GM12878 (cell line): ENCODE measurements around the gene WDR64. TPM values are rescaled to one million over a fixed set of nuclear protein-coding genes. Genes with fewer than 3 reads are reported as not detected.

ENCODE experiments used
- ATAC-seq: fragments of 200-7000 bp; cut with Tn5 transposase; 3 replicates; pipeline ENCODE4 v1.9.1; 2020; ENCODE audit warnings: mild to moderate bottlenecking, moderate library complexity
- BruUV-seq: library from RNA; stranded (reverse); fragments of 400-500 nt; replicated peaks from 2 replicates; lab custom pipeline; 2021; lab: Mats Ljungman, UMichigan
- CTCF ChIA-PET: fragments of 300-600 bp; sonication (Branson Sonifier 250); formaldehyde crosslinking; extraction: SDS; loops from one replicate; lab custom pipeline; 2021; ENCODE audit warnings: inconsistent platforms; lab: Yijun Ruan, JAX
- POLR2A ChIA-PET: fragments of 350-600 bp; formaldehyde crosslinking; extraction: SDS; loops from one replicate; lab custom pipeline; 2021; ENCODE audit warnings: inconsistent platforms; lab: Charles Lee
- RAD21 ChIA-PET: fragments of 300-600 bp; sonication (Branson Sonifier 250); formaldehyde crosslinking; loops from one replicate; lab custom pipeline; 2023; ENCODE audit warnings: antibody characterized with exemption; ENCODE audit not compliant: unreplicated experiment; lab: Charles Lee
- SMC1A ChIA-PET: fragments of 300-600 bp; sonication (Branson Sonifier 250); formaldehyde crosslinking; loops from one replicate; lab custom pipeline; 2023; ENCODE audit not compliant: unreplicated experiment, uncharacterized antibody; lab: Charles Lee
- DNase-seq: peaks from one replicate; pipeline ENCODE4 v3.0.0-alpha.2; 2011; ENCODE audit warnings: low read depth, low spot score
- FAIRE-seq: peaks from 3 replicates; lab custom pipeline; 2011; peaks lifted over from hg19 to GRCh38; lab: Jason Lieb, UNC
- H2AFZ ChIP-seq: 2 replicates; pipeline ENCODE4 v1.6.0; 2011; ENCODE audit warnings: low read depth, low read length, control low read depth; ENCODE audit not compliant: control insufficient read depth
- H3K27ac ChIP-seq: 2 replicates; pipeline ENCODE4 v1.5.1; 2011; ENCODE audit warnings: control low read depth; ENCODE audit not compliant: control insufficient read depth, insufficient read depth
- H3K27me3 ChIP-seq, 2 experiments: replicated peaks in 1 of 2; 2 replicates each; pipeline versions ENCODE4 v1.6.0 to v1.6.1; 2011; ENCODE audit warnings: low read length in 1 of 2; ENCODE audit not compliant: control insufficient read depth in 2 of 2, insufficient read depth in 2 of 2
- H3K36me3 ChIP-seq, 2 experiments: 2 replicates each; pipeline ENCODE4 v1.5.1; 2011; ENCODE audit warnings: low read length in 1 of 2; ENCODE audit not compliant: control insufficient read depth in 2 of 2, insufficient read depth in 2 of 2
- H3K4me1 ChIP-seq: 2 replicates; pipeline ENCODE4 v1.6.1; 2011; ENCODE audit warnings: mild to moderate bottlenecking, low read length, moderate library complexity, mixed read lengths; ENCODE audit not compliant: control insufficient read depth, insufficient read depth
- H3K4me2 ChIP-seq: 2 replicates; pipeline ENCODE4 v1.6.0; 2011; ENCODE audit warnings: control low read depth; ENCODE audit not compliant: control insufficient read depth, insufficient read depth
- H3K4me3 ChIP-seq: fragments of 200-600 bp; sonication (generic); 2 replicates; pipeline ENCODE4 v1.5.1; 2016
- H3K79me2 ChIP-seq: 2 replicates; pipeline ENCODE4 v1.6.0; 2011; ENCODE audit warnings: low read length; ENCODE audit not compliant: control insufficient read depth, insufficient read depth
- H3K9ac ChIP-seq: 2 replicates; pipeline ENCODE4 v1.8.0; 2011; ENCODE audit warnings: low read length, control low read depth, mixed read lengths; ENCODE audit not compliant: control insufficient read depth, insufficient read depth
- H3K9me3 ChIP-seq: replicated peaks from 3 replicates; pipeline ENCODE4 v1.5.1; 2011; ENCODE audit warnings: mild to moderate bottlenecking, low read length; ENCODE audit not compliant: control insufficient read depth, insufficient read depth
- H4K20me1 ChIP-seq: 2 replicates; pipeline ENCODE4 v1.6.0; 2011; ENCODE audit not compliant: control insufficient read depth, insufficient read depth
- CHD1 ChIP-seq: IDR thresholded peaks from 2 replicates; pipeline ENCODE4 v1.6.1; 2012; ENCODE audit warnings: low read depth, low read length, improper control_type of control experiment
- CTCF ChIP-seq, 3 experiments: IDR thresholded peaks in 2 of 3; conservative IDR thresholded peaks in 1 of 3; 2 replicates each; pipeline ENCODE4 v1.5.1; 2011; ENCODE audit warnings: low read depth in 3 of 3, low read length in 3 of 3, mild to moderate bottlenecking in 3 of 3, control low read depth in 2 of 3, moderate library complexity in 2 of 3, inconsistent platforms in 1 of 3, mixed read lengths in 1 of 3; ENCODE audit not compliant: control insufficient read depth in 2 of 3, insufficient read depth in 1 of 3; ENCODE audit errors: extremely low read depth in 1 of 3
- E2F4 ChIP-seq: IDR thresholded peaks from 2 replicates; pipeline ENCODE4 v1.6.1; 2012; ENCODE audit warnings: low read depth, low read length, improper control_type of control experiment
- EED ChIP-seq: sonication (generic); IDR thresholded peaks from 2 replicates; pipeline ENCODE4 v1.6.1; 2016; ENCODE audit warnings: antibody characterized with exemption, low read depth
- IKZF2 ChIP-seq, 2 experiments: fragments of 450-650 bp; IDR thresholded peaks; 2 replicates each; pipeline ENCODE4 v1.6.1; 2017; ENCODE audit warnings: mild to moderate bottlenecking in 2 of 2, moderate library complexity in 2 of 2
- KAT2A ChIP-seq: conservative IDR thresholded peaks from 2 replicates; pipeline ENCODE4 v1.6.1; 2011; ENCODE audit warnings: low read depth, low read length; ENCODE audit not compliant: control insufficient read depth
- KLF5 ChIP-seq: fragments of 450-650 bp; IDR thresholded peaks from 2 replicates; pipeline ENCODE4 v1.6.1; 2014; ENCODE audit warnings: mild to moderate bottlenecking; ENCODE audit not compliant: partially characterized antibody
- MEF2A ChIP-seq: IDR thresholded peaks from 2 replicates; pipeline ENCODE4 v1.6.1; 2011; ENCODE audit warnings: low read depth, mild to moderate bottlenecking, low read length, moderate library complexity; ENCODE audit not compliant: insufficient read depth
- MTA3 ChIP-seq: IDR thresholded peaks from 2 replicates; pipeline ENCODE4 v1.6.1; 2012; ENCODE audit warnings: low read length, inconsistent platforms, borderline replicate concordance
- NR2F1 ChIP-seq: fragments of 450-650 bp; conservative IDR thresholded peaks from 2 replicates; pipeline ENCODE4 v1.6.1; 2017; ENCODE audit warnings: mild to moderate bottlenecking
- PAX8 ChIP-seq: fragments of 450-650 bp; IDR thresholded peaks from 2 replicates; pipeline ENCODE4 v1.6.1; 2017; ENCODE audit warnings: mild to moderate bottlenecking, moderate library complexity
- RBBP5 ChIP-seq: fragments of 200-600 bp; sonication (generic); conservative IDR thresholded peaks from 2 replicates; pipeline ENCODE4 v1.6.1; 2016
- SUZ12 ChIP-seq: fragments of 200-600 bp; sonication (generic); IDR thresholded peaks from one replicate; pipeline ENCODE4 v1.6.1; 2018; ENCODE audit warnings: antibody characterized with exemption, mild to moderate bottlenecking; ENCODE audit not compliant: unreplicated experiment
- ZNF384 ChIP-seq: IDR thresholded peaks from 2 replicates; pipeline ENCODE4 v1.6.1; 2012; ENCODE audit warnings: low read depth, mild to moderate bottlenecking, low read length, improper control_type of control experiment, borderline replicate concordance
- WGBS: methylation state at CpG from one replicate; pipeline ENCODE4 v1.1.6; 2016; ENCODE audit warnings: low lambda C conversion rate; ENCODE audit not compliant: insufficient replicate concordance, insufficient coverage; ENCODE audit errors: missing lambda C conversion rate; 5-methylcytosine and 5-hydroxymethylcytosine counted together
- in situ Hi-C: fragments of 300-500 bp; cut with MboI; formaldehyde crosslinking; loops from 9 replicates; pipeline ENCODE4 v1.14.3; 2018; ENCODE audit warnings: mixed read lengths
- intact Hi-C: fragments of 100-400 bp; cut with micrococcal nuclease; formaldehyde crosslinking; loops from one replicate; pipeline ENCODE4 v1.14.2; 2022; ENCODE audit not compliant: unreplicated experiment
- polyA plus RNA-seq, 11 experiments: library from polyadenylated mRNA; depleted of rRNA in 4 of 11; unstranded in 6 of 11; stranded (reverse) in 5 of 11; fragments of >200 nt; fragmentation: Nextera tagmentation in 4 of 11; fragmentation: Illumina TruSeq in 1 of 11; extraction: Ambion mirVana in 4 of 11; extraction: Trizol in 1 of 11; gene quantifications; 1 replicate in 1 of 11; 2 replicates in 10 of 11; pipeline versions ENCODE4 v1.2.1 to v1.2.3, GENCODE V29; 2011 to 2016; ENCODE audit warnings: inconsistent platforms in 2 of 11, missing spikeins in 2 of 11, low read depth in 1 of 11
- total RNA-seq, 4 experiments: library from RNA; depleted of rRNA in 3 of 4; stranded (reverse); fragments of >200 nt in 3 of 4; fragmentation: Illumina TruSeq in 1 of 4; extraction: Trizol in 1 of 4; gene quantifications; 2 replicates each; pipeline versions ENCODE4 v1.2.1 to v1.2.3, GENCODE V29; 2013 to 2021
- TF ChIP-seq, protein P1 (sequence below): fragments of 450-650 bp; formaldehyde crosslinking; IDR thresholded peaks from 2 replicates; pipeline ENCODE4 v1.4.0; 2022; ENCODE audit warnings: mild to moderate bottlenecking, moderate library complexity
- TF ChIP-seq, protein P2 (sequence below): fragments of 150-350 bp; IDR thresholded peaks from 2 replicates; pipeline ENCODE4 v1.6.1; 2016; ENCODE audit warnings: low read depth, low read length

The WDR64 gene
- total and polyA plus RNA-seq, 10 of the 15 experiments (the other 5 are each of a cell fraction or from before 2014, with no cell fraction given), result 0.01 TPM; not detected in 9

GRCh38 chr1:241678536-241678935, 26.5 kb downstream of the WDR64 start:
- Histone ChIP-seq H3K27me3 (no peaks in the 10 kb centered on the region), H3K36me3 (no peaks in the 10 kb centered on the region), H3K4me1 (peaks cover 4% of the 10 kb centered on the region; the same call in 1 of the 2 replicates), H3K27ac (no peak overlapping the region), H3K4me2 (no peak overlapping the region), H3K79me2 (no peaks in the 10 kb centered on the region), H3K9me3 (no peaks in the 10 kb centered on the region), H3K4me3 (no peak overlapping the region), H2AFZ (no peak overlapping the region), H4K20me1 (no peaks in the 10 kb centered on the region), H3K9ac (no peak overlapping the region)
- no TSS peak for BruUV-seq
- RAD21 ChIA-PET, result no interaction called here
- CTCF ChIA-PET, result no interaction called here
- 40% methylated on average over 2 of the region's 2 CpGs for WGBS
- in situ Hi-C loops, result no loop called here
- intact Hi-C loops, result no loop called here
- no peak for DNase-seq
- TF ChIP-seq CTCF (IDR thresholded peaks at IDR 0.05 in 2 of 3, conservative IDR thresholded peaks at IDR 0.05 in 1 of 3; ENCODE audit: control insufficient read depth in 2 of 3, extremely low read depth in 1 of 3, insufficient read depth in 1 of 3, low read depth in 3 of 3, low read length in 3 of 3) (no peak), MTA3 (no peak), RBBP5 (no peak), KLF5 (no peak), E2F4 (no peak), EED (no peak), CHD1 (no peak), SUZ12 (no peak), KAT2A (no peak), PAX8 (no peak), MEF2A (no peak), ZNF384 (no peak), NR2F1 (no peak), IKZF2 (IDR thresholded peaks at IDR 0.05) (no peak)
- TF ChIP-seq, protein P1, sequence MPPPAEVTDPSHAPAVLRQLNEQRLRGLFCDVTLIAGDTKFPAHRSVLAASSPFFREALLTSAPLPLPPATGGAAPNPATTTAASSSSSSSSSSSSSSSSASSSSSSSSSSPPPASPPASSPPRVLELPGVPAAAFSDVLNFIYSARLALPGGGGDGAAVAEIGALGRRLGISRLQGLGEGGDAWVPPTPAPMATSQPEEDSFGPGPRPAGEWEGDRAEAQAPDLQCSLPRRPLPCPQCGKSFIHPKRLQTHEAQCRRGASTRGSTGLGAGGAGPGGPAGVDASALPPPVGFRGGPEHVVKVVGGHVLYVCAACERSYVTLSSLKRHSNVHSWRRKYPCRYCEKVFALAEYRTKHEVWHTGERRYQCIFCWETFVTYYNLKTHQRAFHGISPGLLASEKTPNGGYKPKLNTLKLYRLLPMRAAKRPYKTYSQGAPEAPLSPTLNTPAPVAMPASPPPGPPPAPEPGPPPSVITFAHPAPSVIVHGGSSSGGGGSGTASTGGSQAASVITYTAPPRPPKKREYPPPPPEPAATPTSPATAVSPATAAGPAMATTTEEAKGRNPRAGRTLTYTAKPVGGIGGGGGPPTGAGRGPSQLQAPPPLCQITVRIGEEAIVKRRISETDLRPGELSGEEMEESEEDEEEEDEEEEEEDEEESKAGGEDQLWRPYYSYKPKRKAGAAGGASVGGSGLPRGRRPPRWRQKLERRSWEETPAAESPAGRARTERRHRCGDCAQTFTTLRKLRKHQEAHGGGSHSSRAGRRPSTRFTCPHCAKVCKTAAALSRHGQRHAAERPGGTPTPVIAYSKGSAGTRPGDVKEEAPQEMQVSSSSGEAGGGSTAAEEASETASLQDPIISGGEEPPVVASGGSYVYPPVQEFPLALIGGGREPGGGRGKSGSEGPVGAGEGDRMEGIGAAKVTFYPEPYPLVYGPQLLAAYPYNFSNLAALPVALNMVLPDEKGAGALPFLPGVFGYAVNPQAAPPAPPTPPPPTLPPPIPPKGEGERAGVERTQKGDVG (CRISPR knock-in tag), result no peak
- TF ChIP-seq, protein P2, sequence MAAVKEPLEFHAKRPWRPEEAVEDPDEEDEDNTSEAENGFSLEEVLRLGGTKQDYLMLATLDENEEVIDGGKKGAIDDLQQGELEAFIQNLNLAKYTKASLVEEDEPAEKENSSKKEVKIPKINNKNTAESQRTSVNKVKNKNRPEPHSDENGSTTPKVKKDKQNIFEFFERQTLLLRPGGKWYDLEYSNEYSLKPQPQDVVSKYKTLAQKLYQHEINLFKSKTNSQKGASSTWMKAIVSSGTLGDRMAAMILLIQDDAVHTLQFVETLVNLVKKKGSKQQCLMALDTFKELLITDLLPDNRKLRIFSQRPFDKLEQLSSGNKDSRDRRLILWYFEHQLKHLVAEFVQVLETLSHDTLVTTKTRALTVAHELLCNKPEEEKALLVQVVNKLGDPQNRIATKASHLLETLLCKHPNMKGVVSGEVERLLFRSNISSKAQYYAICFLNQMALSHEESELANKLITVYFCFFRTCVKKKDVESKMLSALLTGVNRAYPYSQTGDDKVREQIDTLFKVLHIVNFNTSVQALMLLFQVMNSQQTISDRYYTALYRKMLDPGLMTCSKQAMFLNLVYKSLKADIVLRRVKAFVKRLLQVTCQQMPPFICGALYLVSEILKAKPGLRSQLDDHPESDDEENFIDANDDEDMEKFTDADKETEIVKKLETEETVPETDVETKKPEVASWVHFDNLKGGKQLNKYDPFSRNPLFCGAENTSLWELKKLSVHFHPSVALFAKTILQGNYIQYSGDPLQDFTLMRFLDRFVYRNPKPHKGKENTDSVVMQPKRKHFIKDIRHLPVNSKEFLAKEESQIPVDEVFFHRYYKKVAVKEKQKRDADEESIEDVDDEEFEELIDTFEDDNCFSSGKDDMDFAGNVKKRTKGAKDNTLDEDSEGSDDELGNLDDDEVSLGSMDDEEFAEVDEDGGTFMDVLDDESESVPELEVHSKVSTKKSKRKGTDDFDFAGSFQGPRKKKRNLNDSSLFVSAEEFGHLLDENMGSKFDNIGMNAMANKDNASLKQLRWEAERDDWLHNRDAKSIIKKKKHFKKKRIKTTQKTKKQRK, result no peak
- TF ChIP-seq, all 136 proteins: peak for 0
- POLR2A ChIA-PET, result interaction anchor here (0.7 to 1.0 kb wide), 2 partner anchors 9 to 1302 kb away, joined by 3 to 5 read pairs; no protein-coding TSS in a partner anchor
- FAIRE-seq (no peak), ATAC-seq (no peak)
- SMC1A ChIA-PET, result no interaction called here
